ENCODE data around the gene KLHL29.

The KLHL29 gene

DNA sequence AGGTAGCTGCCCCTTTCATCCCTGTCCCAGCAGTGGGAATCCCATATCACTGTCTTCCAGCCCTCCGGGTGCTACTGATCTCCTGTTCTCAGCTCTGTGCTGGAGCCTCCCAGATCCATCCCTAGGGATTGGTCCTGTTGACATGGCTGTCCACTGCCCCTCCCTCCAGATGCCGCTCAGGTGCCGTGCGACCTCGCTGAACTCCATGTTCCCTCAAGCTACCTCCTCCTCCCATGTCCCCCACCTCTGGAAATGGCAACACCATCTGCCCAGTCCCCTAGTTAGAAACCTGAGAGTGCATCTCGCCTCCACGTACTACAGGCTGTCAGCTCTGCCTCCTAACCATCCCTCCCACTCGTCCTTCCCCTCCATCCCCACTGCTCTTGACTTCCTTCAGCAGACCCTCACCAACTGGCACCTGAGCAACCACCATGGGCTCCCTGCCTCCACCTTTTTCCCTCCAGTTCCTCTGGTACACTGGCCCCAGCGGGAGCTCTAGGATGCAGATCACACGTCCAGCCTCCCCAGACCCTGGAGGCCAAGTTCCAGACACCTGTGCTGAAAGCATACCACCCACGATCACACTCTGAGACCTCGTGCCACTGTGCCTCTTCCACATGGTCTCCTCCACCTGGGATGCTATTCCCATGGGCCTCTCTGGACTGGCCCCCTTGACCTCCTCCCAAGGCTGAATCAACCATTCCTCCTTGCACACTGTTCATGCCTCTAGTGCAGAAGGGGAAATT is 106.8 kb downstream of the KLHL29 start:
- Mint-ChIP-seq H3K27ac (no peak overlapping the region), H3K4me1 (ENCODE audit: low read depth) (peaks cover 13% of the 10 kb centered on the region)

DNA sequence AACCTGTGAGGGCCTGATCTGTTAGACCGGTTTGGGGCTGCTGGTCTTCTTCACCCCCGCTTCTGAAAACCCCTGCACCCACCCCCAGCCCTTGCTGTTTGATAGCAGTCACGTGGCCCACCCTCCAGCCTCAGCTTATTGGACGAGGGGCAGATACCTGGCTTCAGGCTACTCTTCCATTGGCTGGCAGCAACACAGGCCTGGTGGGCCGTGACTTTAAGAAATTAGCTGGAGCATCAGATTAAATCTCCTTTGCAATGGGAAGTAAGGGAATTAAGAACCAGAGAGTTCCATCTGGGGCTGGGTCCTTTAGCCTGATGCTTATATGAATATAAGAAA is 107.3 kb downstream of the KLHL29 start:
- Mint-ChIP-seq H3K27me3 (peaks cover 69% of the 10 kb centered on the region), H3K4me1 (ENCODE audit: low read depth) (peaks cover 18% of the 10 kb centered on the region), H3K36me3 (ENCODE audit: low read depth) (no peaks in the 10 kb centered on the region), H3K27ac (no peak overlapping the region), H3K9me3 (no peaks in the 10 kb centered on the region), H3K4me3 (no peak overlapping the region)
- intact Hi-C loops (cut with micrococcal nuclease), result no loop called here

More for the DNA sequence above, 106.8 kb downstream of the KLHL29 start:
- Mint-ChIP-seq H3K36me3 (ENCODE audit: low read depth) (no peaks in the 10 kb centered on the region), H3K9me3 (no peaks in the 10 kb centered on the region), H3K27me3 (peaks cover 70% of the 10 kb centered on the region), H3K4me3 (no peak overlapping the region)
- intact Hi-C loops (cut with micrococcal nuclease), result no loop called here

DNA sequence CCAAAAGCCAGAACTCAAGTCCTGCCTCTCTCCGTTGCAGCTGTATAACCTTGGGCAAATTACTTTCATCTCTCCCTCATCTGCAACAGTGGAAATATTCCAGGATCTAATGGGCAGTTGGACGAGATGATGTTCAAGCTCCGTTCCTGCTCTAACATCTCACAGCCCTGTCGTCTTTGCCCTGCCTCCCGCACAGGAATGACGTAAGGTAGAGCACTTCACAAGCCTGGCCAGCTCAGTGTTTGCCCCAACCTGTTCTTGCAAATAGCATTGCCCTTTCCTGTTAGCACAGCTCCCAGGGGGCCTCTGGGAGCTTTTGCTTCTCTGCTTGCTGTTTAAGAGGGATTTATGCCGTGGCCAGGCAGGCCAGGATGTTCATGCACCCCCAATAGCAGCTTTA is 107.9 kb downstream of the KLHL29 start:
- intact Hi-C loops (cut with micrococcal nuclease), result no loop called here
- Mint-ChIP-seq H3K27ac (no peak overlapping the region), H3K36me3 (ENCODE audit: low read depth) (no peaks in the 10 kb centered on the region)

DNA sequence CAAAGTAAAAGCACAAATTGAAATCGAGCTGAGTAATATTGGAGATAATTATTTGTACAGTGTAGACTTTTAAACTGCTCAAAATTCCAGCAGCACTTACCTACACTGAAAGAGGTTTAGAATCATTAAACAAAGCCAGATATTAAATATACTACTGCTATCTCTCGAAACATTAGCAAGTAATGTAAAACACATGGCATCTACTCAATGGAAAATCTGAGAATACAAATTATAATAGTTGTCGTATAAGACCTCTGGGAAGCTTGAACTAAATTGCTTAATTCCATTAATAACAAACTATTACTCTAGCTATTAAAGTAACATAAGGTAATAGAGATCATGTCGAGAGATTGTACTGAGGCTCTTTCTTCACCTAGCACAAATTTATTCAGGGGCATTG is 108.9 kb downstream of the KLHL29 start:
- H3K9me3 Mint-ChIP-seq, result no peaks in the 10 kb centered on the region
- peaks cover 24% of the 10 kb centered on the region for H3K4me1 Mint-ChIP-seq (ENCODE audit: low read depth)
- intact Hi-C loops (cut with micrococcal nuclease), result no loop called here
- H3K27me3 Mint-ChIP-seq, result peaks cover 71% of the 10 kb centered on the region
- H3K4me3 Mint-ChIP-seq, result no peak overlapping the region
- H3K27ac Mint-ChIP-seq, result no peak overlapping the region
- H3K36me3 Mint-ChIP-seq (ENCODE audit: low read depth), result no peaks in the 10 kb centered on the region

More for the DNA sequence above, 107.9 kb downstream of the KLHL29 start:
- Mint-ChIP-seq H3K4me1 (ENCODE audit: low read depth) (peaks cover 24% of the 10 kb centered on the region), H3K4me3 (no peak overlapping the region), H3K27me3 (peaks cover 74% of the 10 kb centered on the region), H3K9me3 (no peaks in the 10 kb centered on the region)

DNA sequence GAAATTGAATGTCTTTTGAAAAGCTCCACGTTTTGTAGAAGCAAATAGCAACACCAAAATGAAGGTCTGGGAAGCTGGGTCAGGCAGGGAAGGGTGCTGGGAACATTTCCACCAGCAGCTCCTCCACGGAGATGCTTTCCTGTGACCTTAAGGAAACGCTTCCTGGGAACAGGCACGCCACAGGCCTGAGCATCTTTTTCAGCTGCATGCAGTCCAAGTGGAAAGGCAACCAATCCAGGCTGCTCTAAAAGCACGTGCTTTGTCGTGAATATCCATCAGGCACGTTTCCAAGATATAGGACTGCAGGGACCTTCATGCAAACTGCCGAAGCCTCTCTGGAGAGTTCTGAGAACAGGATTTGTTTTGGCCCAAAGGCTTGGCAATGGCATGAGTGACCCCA is 109.3 kb downstream of the KLHL29 start:
- peaks cover 71% of the 10 kb centered on the region for H3K27me3 Mint-ChIP-seq
- H3K36me3 Mint-ChIP-seq (ENCODE audit: low read depth), result no peaks in the 10 kb centered on the region
- H3K4me3 Mint-ChIP-seq, result no peak overlapping the region
- no peaks in the 10 kb centered on the region for H3K9me3 Mint-ChIP-seq
- H3K4me1 Mint-ChIP-seq (ENCODE audit: low read depth), result peaks cover 29% of the 10 kb centered on the region
- no peak overlapping the region for H3K27ac Mint-ChIP-seq
- intact Hi-C loops (cut with micrococcal nuclease), result no loop called here

DNA sequence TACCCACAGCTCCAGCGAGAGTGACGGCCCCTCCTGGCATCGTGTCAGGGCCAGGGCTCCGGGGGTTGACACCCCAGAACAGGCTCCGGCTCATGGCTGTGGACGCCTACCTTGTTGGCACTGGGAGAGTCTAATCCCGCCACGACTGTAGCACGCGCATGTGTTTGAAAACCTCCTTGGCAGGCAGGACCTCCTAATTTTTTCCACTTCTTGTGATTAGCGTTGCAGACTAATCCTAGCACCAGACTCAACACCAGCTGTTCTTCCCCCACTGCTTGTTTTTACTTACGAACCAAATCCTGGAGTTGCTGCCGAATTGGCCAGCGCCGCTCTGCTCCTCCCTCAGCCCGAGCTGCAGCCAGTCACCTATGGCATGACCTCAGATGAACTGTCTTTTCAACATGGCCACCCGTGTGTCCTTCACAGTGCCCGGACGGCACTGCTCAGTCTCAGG is 110.7 kb downstream of the KLHL29 start:
- Mint-ChIP-seq H3K9me3 (no peaks in the 10 kb centered on the region), H3K4me3 (no peak overlapping the region), H3K4me1 (ENCODE audit: low read depth) (peaks cover 25% of the 10 kb centered on the region), H3K36me3 (ENCODE audit: low read depth) (no peaks in the 10 kb centered on the region), H3K27me3 (peaks cover 69% of the 10 kb centered on the region), H3K27ac (no peak overlapping the region)
- intact Hi-C loops (cut with micrococcal nuclease), result no loop called here

DNA sequence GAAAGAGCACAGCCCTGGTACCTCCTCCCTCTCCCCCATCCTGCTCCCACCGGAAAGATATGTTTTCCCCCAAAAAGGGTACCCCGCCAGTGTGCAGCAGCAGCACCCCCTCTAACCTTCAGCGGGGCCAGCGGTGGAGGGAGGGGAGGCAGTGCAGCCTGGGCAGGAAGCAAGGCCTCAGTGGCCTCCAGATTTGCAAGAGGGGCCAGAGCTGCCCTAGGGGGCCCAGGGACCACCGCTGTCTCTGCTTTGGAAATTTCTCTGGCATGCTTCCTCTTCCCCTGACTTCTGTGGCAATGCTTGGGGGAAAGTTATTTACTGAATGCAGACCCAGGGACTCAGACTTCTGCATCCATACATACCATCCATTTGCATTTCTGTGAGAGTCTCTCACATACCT is 111.5 kb downstream of the KLHL29 start:
- Mint-ChIP-seq H3K4me1 (ENCODE audit: low read depth) (peaks cover 25% of the 10 kb centered on the region), H3K4me3 (no peak overlapping the region), H3K9me3 (no peaks in the 10 kb centered on the region), H3K36me3 (ENCODE audit: low read depth) (no peaks in the 10 kb centered on the region), H3K27me3 (peaks cover 67% of the 10 kb centered on the region), H3K27ac (no peak overlapping the region)
- intact Hi-C loops (cut with micrococcal nuclease), result no loop called here

DNA sequence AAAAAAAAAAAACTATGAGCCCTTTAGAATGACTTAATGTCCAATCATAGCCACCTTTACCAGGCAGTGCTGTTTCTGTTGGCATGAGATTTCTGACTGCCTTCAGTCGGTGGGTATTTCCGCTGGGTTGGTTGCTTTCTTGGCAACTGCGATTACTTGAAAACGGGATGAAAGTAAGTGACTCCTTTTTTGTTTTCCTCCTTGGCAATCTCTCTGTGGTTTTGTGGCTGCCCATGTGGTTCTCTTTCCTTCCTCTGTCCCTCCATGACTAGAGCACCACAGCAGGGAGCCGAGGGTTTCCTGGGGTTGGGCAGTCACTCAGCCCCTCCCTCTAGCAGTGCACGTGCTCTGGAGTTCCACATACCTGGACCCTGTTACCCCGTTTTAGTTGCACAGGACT is 112.1 kb downstream of the KLHL29 start:
- Mint-ChIP-seq H3K27ac (no peak overlapping the region), H3K36me3 (ENCODE audit: low read depth) (no peaks in the 10 kb centered on the region), H3K4me1 (ENCODE audit: low read depth) (peaks cover 25% of the 10 kb centered on the region), H3K27me3 (peaks cover 66% of the 10 kb centered on the region), H3K4me3 (no peak overlapping the region), H3K9me3 (no peaks in the 10 kb centered on the region)
- intact Hi-C loops (cut with micrococcal nuclease), result no loop called here

DNA sequence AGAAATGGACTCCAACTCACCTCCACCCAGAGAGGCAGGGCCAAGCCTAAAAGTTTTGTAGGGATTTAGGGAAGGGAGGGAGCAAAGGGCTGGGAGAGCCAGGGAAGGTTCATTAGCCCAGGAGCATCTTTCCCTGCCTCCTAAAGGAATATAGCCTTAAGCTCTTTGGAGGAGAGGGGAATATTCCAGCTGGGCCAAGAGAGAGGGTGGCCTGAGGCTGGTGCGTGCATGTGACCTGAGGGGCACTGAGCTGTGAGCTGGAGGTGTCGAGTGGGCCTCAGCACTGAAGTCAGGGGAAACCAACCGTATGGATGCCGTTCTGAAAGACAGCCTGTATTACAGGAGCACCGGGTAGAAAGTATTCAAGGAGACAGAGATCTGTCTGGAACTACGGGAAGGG is 112.6 kb downstream of the KLHL29 start:
- Mint-ChIP-seq H3K27me3 (peaks cover 65% of the 10 kb centered on the region), H3K9me3 (no peaks in the 10 kb centered on the region)
- intact Hi-C loops (cut with micrococcal nuclease), result no loop called here

DNA sequence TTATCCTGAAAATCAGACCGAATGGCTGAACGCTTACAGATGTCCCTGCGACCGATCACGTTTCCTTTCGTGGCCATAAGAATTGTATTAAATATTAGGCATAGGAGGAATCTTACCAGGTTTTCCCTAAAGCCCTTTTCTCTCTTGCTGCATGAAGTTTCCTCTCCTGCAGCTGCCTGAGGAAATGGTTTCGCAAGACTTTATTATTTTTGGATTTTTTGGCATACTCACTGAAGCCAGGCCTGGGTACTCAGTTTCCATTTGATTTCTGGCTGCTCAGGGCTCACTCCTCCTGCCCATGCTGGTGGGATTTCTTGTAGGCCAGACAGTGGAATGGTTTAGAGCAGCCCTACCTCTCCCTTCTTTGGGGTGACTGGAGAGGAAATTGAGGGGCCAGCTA is 114.0 kb downstream of the KLHL29 start:
- Mint-ChIP-seq H3K36me3 (ENCODE audit: low read depth) (no peaks in the 10 kb centered on the region), H3K4me1 (ENCODE audit: low read depth) (peaks cover 25% of the 10 kb centered on the region), H3K27me3 (peaks cover 63% of the 10 kb centered on the region), H3K9me3 (no peaks in the 10 kb centered on the region), H3K4me3 (no peak overlapping the region), H3K27ac (no peak overlapping the region)
- intact Hi-C loops (cut with micrococcal nuclease), result no loop called here

More for the DNA sequence above, 112.6 kb downstream of the KLHL29 start:
- Mint-ChIP-seq H3K36me3 (ENCODE audit: low read depth) (no peaks in the 10 kb centered on the region), H3K27ac (no peak overlapping the region), H3K4me3 (no peak overlapping the region), H3K4me1 (ENCODE audit: low read depth) (peaks cover 25% of the 10 kb centered on the region)

DNA sequence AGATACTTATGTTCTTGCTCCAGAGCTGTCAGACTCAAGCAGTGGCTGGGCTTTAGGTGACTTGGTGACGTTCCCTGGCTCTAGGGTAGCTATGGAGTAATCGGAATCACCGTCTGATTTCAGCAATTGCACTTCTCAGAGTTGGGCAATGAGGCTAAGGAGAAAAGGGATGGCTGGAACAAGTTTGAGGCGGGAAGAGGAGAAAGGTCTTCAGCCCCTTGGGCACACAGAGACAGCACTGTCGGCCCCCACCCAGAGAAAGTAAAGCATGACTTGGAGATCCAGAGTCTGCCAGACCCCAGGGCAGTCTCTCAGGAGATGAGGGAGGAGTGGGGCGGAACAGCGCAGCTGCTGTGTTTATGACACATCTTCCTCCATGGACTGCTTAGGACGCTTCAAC is 114.5 kb downstream of the KLHL29 start:
- Mint-ChIP-seq H3K4me1 (ENCODE audit: low read depth) (peaks cover 25% of the 10 kb centered on the region), H3K36me3 (ENCODE audit: low read depth) (no peaks in the 10 kb centered on the region)

DNA sequence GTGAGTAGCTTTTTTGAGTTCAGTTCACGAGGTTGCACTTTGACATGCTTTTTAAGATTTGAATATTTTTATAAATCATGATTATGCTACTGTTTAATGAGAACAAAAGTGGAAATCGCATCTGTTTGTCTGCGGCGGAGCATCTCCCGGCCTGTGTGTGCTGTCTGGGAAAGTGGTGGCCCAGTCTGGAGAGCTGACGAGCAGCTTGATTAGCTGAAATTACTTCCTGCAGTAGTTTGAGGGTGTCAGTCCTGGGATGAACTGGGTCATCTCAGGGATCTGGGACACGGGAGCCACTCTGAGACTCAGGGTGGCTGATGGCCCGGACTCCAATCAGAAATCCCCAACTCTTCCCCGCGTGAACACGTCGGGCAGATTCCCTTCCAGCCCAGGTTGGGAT is 115.9 kb downstream of the KLHL29 start:
- Mint-ChIP-seq H3K27ac (no peak overlapping the region), H3K4me3 (no peak overlapping the region), H3K4me1 (ENCODE audit: low read depth) (peaks cover 25% of the 10 kb centered on the region), H3K9me3 (no peaks in the 10 kb centered on the region), H3K27me3 (peaks cover 63% of the 10 kb centered on the region), H3K36me3 (ENCODE audit: low read depth) (no peaks in the 10 kb centered on the region)
- intact Hi-C loops (cut with micrococcal nuclease), result no loop called here

More for the DNA sequence above, 114.5 kb downstream of the KLHL29 start:
- Mint-ChIP-seq H3K27ac (no peak overlapping the region), H3K4me3 (no peak overlapping the region), H3K9me3 (no peaks in the 10 kb centered on the region), H3K27me3 (peaks cover 61% of the 10 kb centered on the region)
- intact Hi-C loops (cut with micrococcal nuclease), result no loop called here

DNA sequence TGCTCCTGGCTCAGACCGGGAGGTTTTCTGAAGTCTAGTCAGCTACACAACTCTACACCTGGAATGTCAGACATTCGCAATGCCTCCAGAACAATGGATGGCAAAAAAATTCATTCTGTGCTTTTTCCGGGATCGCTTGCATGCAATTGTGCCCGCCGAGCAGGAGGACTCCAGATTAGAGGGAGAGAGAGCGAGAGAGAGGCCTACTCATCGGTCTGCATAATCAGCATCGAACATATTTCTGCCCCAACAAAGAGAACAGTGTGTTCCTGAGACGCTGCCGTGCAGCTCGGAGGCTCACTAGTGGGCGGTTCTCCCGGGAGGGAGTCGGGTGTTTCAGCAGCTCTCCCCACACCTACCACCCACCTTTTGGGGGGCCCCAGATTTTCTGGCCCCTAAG is 117.1 kb downstream of the KLHL29 start:
- H3K4me3 Mint-ChIP-seq, result no peak overlapping the region
- peaks cover 26% of the 10 kb centered on the region for H3K4me1 Mint-ChIP-seq (ENCODE audit: low read depth)
- no peak overlapping the region for H3K27ac Mint-ChIP-seq
- no peaks in the 10 kb centered on the region for H3K36me3 Mint-ChIP-seq (ENCODE audit: low read depth)
- no peaks in the 10 kb centered on the region for H3K9me3 Mint-ChIP-seq
- peaks cover 64% of the 10 kb centered on the region for H3K27me3 Mint-ChIP-seq
- intact Hi-C loops (cut with micrococcal nuclease), result no loop called here

DNA sequence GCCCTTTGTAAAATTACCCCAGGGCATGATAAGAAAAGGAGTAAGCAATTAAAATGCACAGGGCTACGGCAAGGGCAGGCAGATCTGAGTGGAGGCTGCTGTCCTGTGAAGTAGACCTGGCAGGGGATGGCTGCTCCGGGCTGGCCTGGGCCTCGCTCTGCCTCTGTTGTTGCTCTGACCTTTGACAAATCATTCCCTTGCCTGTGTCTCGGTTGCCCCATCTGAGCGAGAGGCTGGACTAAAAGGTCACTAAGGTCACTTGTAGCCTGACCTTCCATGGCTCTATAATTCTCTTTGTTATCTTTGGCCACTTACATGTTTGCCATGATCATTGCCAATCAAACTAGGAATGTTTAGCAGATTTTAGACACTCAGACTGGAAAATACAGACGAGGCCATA is 118.1 kb downstream of the KLHL29 start:
- Mint-ChIP-seq H3K36me3 (ENCODE audit: low read depth) (no peaks in the 10 kb centered on the region), H3K27ac (no peak overlapping the region), H3K9me3 (no peaks in the 10 kb centered on the region), H3K27me3 (peaks cover 58% of the 10 kb centered on the region), H3K4me3 (no peak overlapping the region), H3K4me1 (ENCODE audit: low read depth) (peaks cover 22% of the 10 kb centered on the region)
- intact Hi-C loops (cut with micrococcal nuclease), result no loop called here

DNA sequence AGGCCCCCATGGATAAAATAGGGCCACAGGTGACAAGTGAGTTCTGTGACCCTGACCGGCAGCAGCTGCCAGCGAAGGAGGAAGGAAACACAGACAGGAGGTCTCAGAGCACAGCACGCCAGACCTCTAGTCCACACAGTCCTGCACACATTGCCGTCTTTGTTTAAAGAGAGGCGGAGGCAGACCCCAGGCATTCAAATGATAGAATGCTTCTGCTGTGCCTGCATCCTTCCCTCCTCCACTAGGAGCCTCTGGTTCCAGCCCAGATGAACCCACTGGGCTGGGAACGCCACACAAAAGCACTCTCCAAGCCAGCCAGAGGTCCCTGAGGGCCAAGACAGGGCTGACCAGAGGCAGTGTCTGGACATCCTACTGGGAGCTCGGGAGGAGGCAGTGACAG is 118.7 kb downstream of the KLHL29 start:
- no peak overlapping the region for H3K4me3 Mint-ChIP-seq
- H3K27me3 Mint-ChIP-seq, result peaks cover 56% of the 10 kb centered on the region
- H3K9me3 Mint-ChIP-seq, result no peaks in the 10 kb centered on the region
- peaks cover 27% of the 10 kb centered on the region for H3K4me1 Mint-ChIP-seq (ENCODE audit: low read depth)
- no peak overlapping the region for H3K27ac Mint-ChIP-seq
- H3K36me3 Mint-ChIP-seq (ENCODE audit: low read depth), result no peaks in the 10 kb centered on the region
- intact Hi-C loops (cut with micrococcal nuclease), result no loop called here
